K562 (cell line): ENCODE measurements around the gene SAXO1. TPM values are rescaled to one million over a fixed set of nuclear protein-coding genes. Genes with fewer than 3 reads are reported as not detected.

Experiments
- ATAC-seq: fragments of 200-7000 bp; cut with Tn5 transposase; 3 replicates; pipeline ENCODE4 v1.9.1; 2020; ENCODE audit warnings: moderate library complexity
- BruUV-seq: library from RNA; stranded (reverse); fragments of 400-500 nt; replicated peaks from 2 replicates; lab custom pipeline; 2021; lab: Mats Ljungman, UMichigan
- CTCF ChIA-PET: fragments of 300-600 bp; formaldehyde crosslinking; extraction: SDS; loops from one replicate; lab custom pipeline; 2021; ENCODE audit warnings: low intra/inter-chr PET ratio; lab: Yijun Ruan, JAX
- POLR2A ChIA-PET: fragments of 300-600, 350-650 bp; sonication (Branson Sonifier 250); formaldehyde crosslinking; extraction: SDS; loops from one replicate; lab custom pipeline; 2021; ENCODE audit warnings: antibody characterized with exemption, inconsistent platforms; lab: Yijun Ruan, JAX
- DNase-seq, 4 experiments: peaks; one replicate each; pipeline versions ENCODE4 v3.0.0 to v3.0.0-alpha.2; 2011 to 2018; ENCODE audit warnings: low spot score in 3 of 4, mixed read lengths in 3 of 4; ENCODE audit errors: extremely low read depth in 1 of 4
- FAIRE-seq: peaks from 2 replicates; lab custom pipeline; 2011; peaks lifted over from hg19 to GRCh38; lab: Jason Lieb, UNC
- H2AFZ ChIP-seq: 2 replicates; pipeline ENCODE4 v1.6.0; 2011; ENCODE audit warnings: low read depth, low read length, control low read depth, inconsistent platforms
- H3K27ac ChIP-seq: fragments of 200-600 bp; 3 replicates; pipeline ENCODE4 v1.8.0; 2011; ENCODE audit warnings: low read depth, mild to moderate bottlenecking, control low read depth, inconsistent platforms, low read length, moderate library complexity, mixed read lengths; ENCODE audit errors: extremely low read depth
- H3K27me3 ChIP-seq, 2 experiments: fragments of 300-600 bp in 1 of 2; 2 replicates in 1 of 2; 3 replicates in 1 of 2; pipeline versions ENCODE4 v1.6.0 to v1.8.0; 2011; ENCODE audit warnings: inconsistent platforms in 2 of 2, low read length in 2 of 2, mild to moderate bottlenecking in 1 of 2, mixed read lengths in 1 of 2, moderate library complexity in 1 of 2; ENCODE audit not compliant: control insufficient read depth in 2 of 2, insufficient read depth in 2 of 2
- H3K36me3 ChIP-seq: fragments of 300-600 bp; 3 replicates; pipeline ENCODE4 v1.8.0; 2011; ENCODE audit warnings: mild to moderate bottlenecking, low read length, inconsistent platforms; ENCODE audit not compliant: control insufficient read depth, insufficient read depth
- H3K4me1 ChIP-seq, 2 experiments: fragments of 200-600 bp in 1 of 2; replicated peaks in 1 of 2; 2 replicates in 1 of 2; 3 replicates in 1 of 2; pipeline versions ENCODE4 v1.5.1 to v1.8.0; 2011; ENCODE audit warnings: inconsistent platforms in 2 of 2, low read length in 2 of 2, mild to moderate bottlenecking in 1 of 2, mixed read lengths in 1 of 2, moderate library complexity in 1 of 2; ENCODE audit not compliant: control insufficient read depth in 2 of 2, insufficient read depth in 2 of 2
- H3K4me2 ChIP-seq: 2 replicates; pipeline ENCODE4 v1.6.1; 2011; ENCODE audit warnings: low read length, control low read depth, inconsistent platforms, mixed read lengths; ENCODE audit not compliant: insufficient read depth
- H3K4me3 ChIP-seq: fragments of 200-600 bp; sonication (generic), shearing (Covaris generic); 2 replicates; pipeline ENCODE4 v1.5.1; 2016; ENCODE audit warnings: control low read depth, inconsistent platforms
- H3K79me2 ChIP-seq: fragments of 200-600 bp; 3 replicates; pipeline ENCODE4 v1.8.0; 2011; ENCODE audit warnings: low read length, inconsistent platforms; ENCODE audit not compliant: control insufficient read depth, insufficient read depth
- H3K9ac ChIP-seq, 2 experiments: 2 replicates each; pipeline versions ENCODE4 v1.6.0 to v1.6.1; 2011; ENCODE audit warnings: low read depth in 2 of 2, low read length in 2 of 2, control low read depth in 1 of 2, inconsistent platforms in 1 of 2, mild to moderate bottlenecking in 1 of 2, mixed read lengths in 1 of 2; ENCODE audit not compliant: insufficient read depth in 1 of 2
- H3K9me1 ChIP-seq: one replicate; pipeline ENCODE4 v1.6.0; 2011; ENCODE audit warnings: inconsistent platforms, mild to moderate bottlenecking, low read length, moderate library complexity; ENCODE audit not compliant: control insufficient read depth, insufficient read depth
- H3K9me3 ChIP-seq: replicated peaks from 2 replicates; pipeline ENCODE4 v1.5.1; 2011; ENCODE audit warnings: low read depth, low read length, inconsistent platforms; ENCODE audit not compliant: control insufficient read depth, insufficient read depth
- H4K20me1 ChIP-seq: replicated peaks from 2 replicates; pipeline ENCODE4 v1.6.1; 2011; ENCODE audit warnings: low read length, inconsistent platforms, mixed read lengths; ENCODE audit not compliant: control insufficient read depth, insufficient read depth
- BCL6 ChIP-seq: fragments of 250-450 bp; sonication (Bioruptor Pico); IDR thresholded peaks from 2 replicates; pipeline ENCODE4 v1.4.0; 2020
- BRD9 ChIP-seq: fragments of 450-650 bp; IDR thresholded peaks from 2 replicates; pipeline ENCODE4 v1.6.1; 2018; ENCODE audit warnings: low read depth; ENCODE audit not compliant: partially characterized antibody
- KLF16 ChIP-seq: IDR thresholded peaks from 2 replicates; pipeline ENCODE4 v1.6.1; 2016; ENCODE audit warnings: antibody characterized with exemption
- TCFL5 ChIP-seq: fragments of 250-450 bp; sonication (Bioruptor Pico); conservative IDR thresholded peaks from 2 replicates; pipeline ENCODE4 v1.6.1; 2021; ENCODE audit warnings: mild to moderate bottlenecking, moderate library complexity, matching md5 sums
- WGBS: fragments of 100-300 bp; shearing (Covaris generic); methylation state at CpG from one replicate; pipeline ENCODE4 v1.1.6; 2016; ENCODE audit warnings: low coverage, mixed read lengths; ENCODE audit not compliant: insufficient coverage; ENCODE audit errors: missing lambda C conversion rate; 5-methylcytosine and 5-hydroxymethylcytosine counted together
- in situ Hi-C: fragments of 300-500 bp; cut with MboI; formaldehyde crosslinking; loops from 4 replicates; pipeline ENCODE4 v1.15.0; 2018; ENCODE audit warnings: inconsistent platforms, mixed read lengths
- intact Hi-C: fragments of 100-400 bp; cut with micrococcal nuclease; formaldehyde crosslinking; loops from 2 replicates; pipeline ENCODE4 v1.14.2; 2022
- polyA plus RNA-seq, 8 experiments: library from polyadenylated mRNA; depleted of rRNA in 4 of 8; stranded (reverse) in 5 of 8; unstranded in 3 of 8; fragments of >200 nt; fragmentation: Nextera tagmentation in 2 of 8; fragmentation: Illumina TruSeq in 1 of 8; extraction: Ambion mirVana in 2 of 8; extraction: Trizol in 1 of 8; gene quantifications; 2 replicates each; pipeline versions ENCODE4 v1.2.1 to v1.2.3, GENCODE V29; 2011 to 2014; ENCODE audit warnings: inconsistent platforms in 1 of 8, missing spikeins in 1 of 8
- total RNA-seq, 7 experiments: library from RNA; depleted of rRNA in 6 of 7; stranded (reverse); fragments of >200 nt in 6 of 7; fragmentation: Illumina TruSeq in 2 of 7; extraction: Trizol in 2 of 7; gene quantifications; 2 replicates each; pipeline versions ENCODE4 v1.2.1 to v1.2.3, GENCODE V29; 2011 to 2021; ENCODE audit warnings: low replicate concordance in 1 of 7
- TF ChIP-seq, protein P1 (sequence below), 3 experiments: fragments of 200-800 bp in 1 of 3; fragments of 250-450 bp in 1 of 3; fragments of 450-650 bp in 1 of 3; sonication (Bioruptor Pico) in 1 of 3; sonication (Bioruptor generic) in 1 of 3; formaldehyde crosslinking in 1 of 3; IDR thresholded peaks; 2 replicates each; pipeline versions ENCODE4 v1.6.1 to v1.8.0; 2016 to 2022; ENCODE audit warnings: mild to moderate bottlenecking in 2 of 3, missing genetic modification characterization in 2 of 3, missing compliant biosample characterization in 1 of 3, moderate library complexity in 1 of 3

SAXO1 gene
- total and polyA plus RNA-seq, 9 of the 15 experiments (the other 6 are each of a cell fraction or from before 2014, with no cell fraction given): 0.04 TPM; not detected in 8

DNA sequence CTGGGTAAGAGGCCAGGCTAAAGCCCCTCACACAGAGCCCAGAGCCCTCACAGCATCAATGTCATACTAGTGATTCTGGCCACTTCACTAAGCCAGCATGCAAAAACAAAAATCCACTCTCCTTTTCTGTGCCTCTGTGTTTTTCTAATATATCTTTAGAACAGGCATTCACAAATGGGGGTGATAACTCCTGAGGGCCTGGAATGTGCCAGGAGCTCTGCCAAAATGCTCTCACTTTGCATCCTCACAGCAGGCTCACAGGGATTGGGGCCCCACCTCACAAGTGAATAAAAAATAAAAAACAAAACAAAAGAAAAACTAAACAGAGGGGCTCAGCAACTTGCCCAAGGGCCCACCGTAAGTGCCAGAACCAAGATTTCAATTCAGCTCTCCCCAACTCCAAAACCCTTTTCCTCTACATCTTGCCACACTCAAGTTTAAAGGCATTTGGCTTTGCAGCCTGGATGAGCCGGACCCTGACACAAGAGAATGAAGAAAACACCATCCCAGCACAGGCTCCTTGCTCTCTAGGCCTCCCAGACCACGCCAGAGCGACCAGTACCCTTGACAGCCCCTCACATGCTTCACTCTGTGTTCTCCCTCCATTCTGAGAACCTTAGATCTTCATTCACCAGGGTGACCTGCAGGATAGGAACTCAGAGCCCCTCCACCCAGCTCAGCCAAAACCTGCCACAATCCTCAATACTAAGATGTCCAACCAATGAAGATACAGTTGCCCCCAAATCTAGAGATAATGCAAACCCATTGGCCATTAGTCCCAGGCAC is 51.3 kb downstream of the SAXO1 start:
- DNase-seq (no peak), FAIRE-seq (no peak), ATAC-seq (no peak)
- CTCF ChIA-PET: no interaction called here
- no TSS peak for BruUV-seq
- Histone ChIP-seq H3K4me1 (no peaks in the 10 kb centered on the region), H2AFZ (no peak overlapping the region), H3K9ac (no peak overlapping the region), H3K9me1 (no peaks in the 10 kb centered on the region), H3K36me3 (no peaks in the 10 kb centered on the region), H4K20me1 (no peaks in the 10 kb centered on the region), H3K4me3 (no peak overlapping the region), H3K27ac (no peak overlapping the region), H3K27me3 (no peaks in the 10 kb centered on the region), H3K4me2 (no peak overlapping the region), H3K9me3 (no peaks in the 10 kb centered on the region), H3K79me2 (no peaks in the 10 kb centered on the region)
- in situ Hi-C loops (no loop called here), intact Hi-C loops (no loop called here)
- TF ChIP-seq BRD9: no peak
- 4% methylated on average over 4 of the region's 4 CpGs for WGBS
- POLR2A ChIA-PET: no interaction called here

DNA sequence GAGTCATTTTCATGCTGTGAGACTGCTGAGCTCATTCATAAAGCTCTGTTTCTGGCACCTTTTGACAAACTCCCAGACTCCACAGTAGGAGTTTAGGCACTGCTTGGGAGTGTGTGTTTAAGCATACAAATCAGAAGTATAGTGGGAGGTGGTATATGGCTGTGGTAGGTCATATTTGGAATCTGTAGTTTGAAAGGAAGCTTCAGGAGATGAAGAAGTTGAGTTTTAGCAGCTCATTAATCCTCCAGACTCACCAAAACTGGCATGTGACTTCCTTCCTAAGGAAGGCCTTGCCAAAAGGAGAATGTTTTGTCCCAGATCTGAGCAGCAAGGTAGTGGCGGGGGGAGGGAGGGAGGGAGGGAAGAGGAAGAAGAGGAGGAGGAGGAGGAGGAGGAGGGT is 52.8 kb downstream of the SAXO1 start:
- Histone ChIP-seq H3K36me3 (no peaks in the 10 kb centered on the region), H3K9me3 (no peaks in the 10 kb centered on the region), H2AFZ (no peak overlapping the region), H3K9me1 (no peaks in the 10 kb centered on the region), H3K27ac (no peak overlapping the region), H3K4me1 (no peaks in the 10 kb centered on the region), H3K9ac (no peak overlapping the region), H3K79me2 (no peaks in the 10 kb centered on the region), H3K27me3 (no peaks in the 10 kb centered on the region), H3K4me3 (no peak overlapping the region), H4K20me1 (no peaks in the 10 kb centered on the region), H3K4me2 (no peak overlapping the region)
- TF ChIP-seq, protein P1, sequence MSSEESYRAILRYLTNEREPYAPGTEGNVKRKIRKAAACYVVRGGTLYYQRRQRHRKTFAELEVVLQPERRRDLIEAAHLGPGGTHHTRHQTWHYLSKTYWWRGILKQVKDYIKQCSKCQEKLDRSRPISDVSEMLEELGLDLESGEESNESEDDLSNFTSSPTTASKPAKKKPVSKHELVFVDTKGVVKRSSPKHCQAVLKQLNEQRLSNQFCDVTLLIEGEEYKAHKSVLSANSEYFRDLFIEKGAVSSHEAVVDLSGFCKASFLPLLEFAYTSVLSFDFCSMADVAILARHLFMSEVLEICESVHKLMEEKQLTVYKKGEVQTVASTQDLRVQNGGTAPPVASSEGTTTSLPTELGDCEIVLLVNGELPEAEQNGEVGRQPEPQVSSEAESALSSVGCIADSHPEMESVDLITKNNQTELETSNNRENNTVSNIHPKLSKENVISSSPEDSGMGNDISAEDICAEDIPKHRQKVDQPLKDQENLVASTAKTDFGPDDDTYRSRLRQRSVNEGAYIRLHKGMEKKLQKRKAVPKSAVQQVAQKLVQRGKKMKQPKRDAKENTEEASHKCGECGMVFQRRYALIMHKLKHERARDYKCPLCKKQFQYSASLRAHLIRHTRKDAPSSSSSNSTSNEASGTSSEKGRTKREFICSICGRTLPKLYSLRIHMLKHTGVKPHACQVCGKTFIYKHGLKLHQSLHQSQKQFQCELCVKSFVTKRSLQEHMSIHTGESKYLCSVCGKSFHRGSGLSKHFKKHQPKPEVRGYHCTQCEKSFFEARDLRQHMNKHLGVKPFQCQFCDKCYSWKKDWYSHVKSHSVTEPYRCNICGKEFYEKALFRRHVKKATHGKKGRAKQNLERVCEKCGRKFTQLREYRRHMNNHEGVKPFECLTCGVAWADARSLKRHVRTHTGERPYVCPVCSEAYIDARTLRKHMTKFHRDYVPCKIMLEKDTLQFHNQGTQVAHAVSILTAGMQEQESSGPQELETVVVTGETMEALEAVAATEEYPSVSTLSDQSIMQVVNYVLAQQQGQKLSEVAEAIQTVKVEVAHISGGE (CRISPR knock-in tag; IDR thresholded peaks at IDR 0.05): no peak
- TF ChIP-seq KLF16 (no peak), TCFL5 (CRISPR knock-in tag) (no peak), BCL6 (CRISPR knock-in tag) (no peak)
- FAIRE-seq (no peak), ATAC-seq (no peak), DNase-seq (no peak)
- no CpG with 5 or more reads among the region's 1 CpG for WGBS
- ChIA-PET POLR2A (no interaction called here), CTCF (no interaction called here)
- no TSS peak for BruUV-seq
- in situ Hi-C loops (no loop called here), intact Hi-C loops (no loop called here)
